8988T (cell line): ENCODE measurements around the gene FGFR3.

Source experiments
- DNase-seq: peaks from one replicate; pipeline ENCODE4 v3.0.0; 2011

The FGFR3 gene

DNA sequence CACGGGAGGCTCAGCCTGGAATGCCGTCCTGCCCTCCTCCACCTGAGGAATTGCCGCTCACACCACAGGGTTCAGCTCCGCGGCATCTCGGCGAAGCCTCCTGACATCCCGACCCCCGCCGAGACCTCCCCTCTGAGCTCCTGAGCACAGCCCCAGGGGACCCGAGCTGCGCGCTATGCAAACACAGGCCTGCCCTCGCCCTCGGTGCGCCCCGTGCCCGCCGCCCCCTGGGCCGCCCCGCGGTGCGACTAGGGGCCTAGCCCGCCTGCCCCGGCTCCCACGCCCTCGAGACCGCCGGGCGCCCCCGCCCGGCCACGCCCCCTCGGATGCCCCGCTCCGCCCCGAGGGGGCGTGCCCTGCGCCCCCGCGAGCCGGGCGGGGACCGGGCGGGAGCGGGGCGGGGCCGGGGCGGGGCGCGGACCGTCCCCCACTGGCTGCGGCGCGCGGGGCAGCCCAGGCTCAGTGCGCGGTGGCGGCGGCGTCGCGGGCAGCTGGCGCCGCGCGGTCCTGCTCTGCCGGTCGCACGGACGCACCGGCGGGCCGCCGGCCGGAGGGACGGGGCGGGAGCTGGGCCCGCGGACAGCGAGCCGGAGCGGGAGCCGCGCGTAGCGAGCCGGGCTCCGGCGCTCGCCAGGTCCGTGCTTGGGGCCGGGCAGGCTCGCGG lies at the start of gene FGFR3:
FGFR3 (plus strand) TSS at position 462 of the 664 bp plus-strand sequence. CDS start 642 bp downstream, outside the sequence.
- DNase-seq = peak; percentile 98

DNA sequence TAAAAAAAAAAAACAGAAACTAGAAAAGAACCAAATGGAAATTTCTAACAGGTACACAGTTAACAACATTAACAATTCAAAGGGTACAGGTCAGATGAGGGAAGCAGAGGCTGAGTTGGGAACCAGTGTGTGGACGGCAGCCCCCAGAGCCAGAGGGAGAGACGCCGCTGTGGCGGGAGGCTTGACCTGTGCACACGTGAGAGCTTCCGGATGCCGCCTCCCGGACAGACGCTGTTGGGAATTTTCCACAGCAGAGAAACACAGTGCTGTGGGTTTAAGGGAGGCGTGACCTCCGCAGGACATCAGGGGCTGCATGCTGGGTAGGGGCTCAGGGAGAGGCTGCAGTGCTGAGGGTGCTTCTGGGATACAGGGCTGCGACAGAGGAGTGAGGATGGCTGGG lies 49.5 kb upstream of the FGFR3 start:
- DNase-seq = no peak

DNA sequence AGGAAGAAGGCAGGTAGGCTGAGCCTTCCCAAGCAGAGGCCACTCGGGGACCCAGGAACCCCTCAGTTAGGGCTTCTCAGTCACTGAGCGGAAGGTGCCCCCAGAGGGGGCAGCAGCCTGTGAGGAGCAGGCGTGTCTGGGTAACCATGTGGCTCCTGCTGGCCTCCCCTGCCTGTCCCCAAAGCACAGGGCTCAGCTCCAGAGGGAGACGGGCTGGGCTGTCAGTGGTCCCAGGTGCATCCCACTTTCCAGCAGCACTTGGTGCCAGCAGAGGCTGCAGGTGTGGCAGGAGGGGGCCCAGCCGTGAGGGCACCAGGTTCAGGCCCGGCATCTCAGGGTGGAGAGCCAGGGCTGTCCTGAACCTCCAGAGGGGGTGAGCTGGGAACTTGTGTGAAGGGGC lies 49.1 kb upstream of the FGFR3 start:
- DNase-seq = no peak

DNA sequence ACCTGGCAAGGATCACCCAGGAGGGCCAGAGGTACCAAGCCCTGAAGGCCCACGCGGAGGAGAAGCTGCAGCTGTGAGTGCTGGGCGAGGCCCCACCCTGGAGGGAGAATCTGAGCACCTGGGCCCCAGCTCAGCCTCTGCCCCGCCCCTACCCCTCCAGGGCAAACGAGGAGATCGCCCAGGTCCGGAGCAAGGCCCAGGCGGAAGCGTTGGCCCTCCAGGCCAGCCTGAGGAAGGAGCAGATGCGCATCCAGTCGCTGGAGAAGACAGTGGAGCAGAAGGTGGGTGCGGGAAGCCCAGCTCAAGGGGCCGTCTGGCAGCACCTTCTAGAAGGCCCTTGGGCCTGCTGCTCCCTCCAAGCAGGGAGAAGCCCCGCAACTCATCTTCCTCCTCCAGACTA lies 48.5 kb upstream of the FGFR3 start:
- no peak for DNase-seq

GRCh38 chr4:1745165-1745564 lies 47.9 kb upstream of the FGFR3 start:
- DNase-seq = no peak

- DNase-seq = no peak
Observed at GRCh38 chr4:1745697-1746096, 47.4 kb upstream of the FGFR3 start.

- peak; percentile 96 for DNase-seq
Observed at GRCh38 chr4:1746265-1746691, 46.8 kb upstream of the FGFR3 start.

- DNase-seq = no peak
Observed at GRCh38 chr4:1746919-1747602, 46.0 kb upstream of the FGFR3 start.

GRCh38 chr4:1747603-1747967 lies 45.5 kb upstream of the FGFR3 start:
- DNase-seq = no peak

- DNase-seq = peak; percentile 99
Observed at GRCh38 chr4:1748465-1748995, 44.6 kb upstream of the FGFR3 start.

GRCh38 chr4:1749370-1749769 lies 43.7 kb upstream of the FGFR3 start:
- DNase-seq = no peak

DNA sequence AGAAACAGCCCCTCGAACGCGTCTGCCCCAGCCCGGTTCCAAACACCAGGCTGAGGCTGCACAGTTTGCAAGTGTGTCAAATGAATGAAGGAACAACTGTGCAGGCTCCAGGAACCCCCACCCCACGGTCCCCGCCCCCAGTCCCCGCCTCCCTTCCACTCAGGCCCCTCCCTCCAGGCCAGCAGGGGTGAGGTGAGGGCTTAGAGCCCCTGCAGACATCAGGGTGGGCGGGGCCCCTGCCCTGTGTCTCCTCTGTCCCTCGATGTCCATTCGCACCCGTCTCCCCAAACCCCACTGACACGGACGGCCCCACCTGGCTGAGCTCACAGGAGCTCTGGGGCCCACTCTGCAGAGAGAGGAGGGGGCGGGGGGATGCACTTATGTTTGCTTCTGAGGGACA lies 43.3 kb upstream of the FGFR3 start:
- DNase-seq = no peak

- DNase-seq = no peak
Observed at GRCh38 chr4:1750381-1751154, 42.5 kb upstream of the FGFR3 start.

DNA sequence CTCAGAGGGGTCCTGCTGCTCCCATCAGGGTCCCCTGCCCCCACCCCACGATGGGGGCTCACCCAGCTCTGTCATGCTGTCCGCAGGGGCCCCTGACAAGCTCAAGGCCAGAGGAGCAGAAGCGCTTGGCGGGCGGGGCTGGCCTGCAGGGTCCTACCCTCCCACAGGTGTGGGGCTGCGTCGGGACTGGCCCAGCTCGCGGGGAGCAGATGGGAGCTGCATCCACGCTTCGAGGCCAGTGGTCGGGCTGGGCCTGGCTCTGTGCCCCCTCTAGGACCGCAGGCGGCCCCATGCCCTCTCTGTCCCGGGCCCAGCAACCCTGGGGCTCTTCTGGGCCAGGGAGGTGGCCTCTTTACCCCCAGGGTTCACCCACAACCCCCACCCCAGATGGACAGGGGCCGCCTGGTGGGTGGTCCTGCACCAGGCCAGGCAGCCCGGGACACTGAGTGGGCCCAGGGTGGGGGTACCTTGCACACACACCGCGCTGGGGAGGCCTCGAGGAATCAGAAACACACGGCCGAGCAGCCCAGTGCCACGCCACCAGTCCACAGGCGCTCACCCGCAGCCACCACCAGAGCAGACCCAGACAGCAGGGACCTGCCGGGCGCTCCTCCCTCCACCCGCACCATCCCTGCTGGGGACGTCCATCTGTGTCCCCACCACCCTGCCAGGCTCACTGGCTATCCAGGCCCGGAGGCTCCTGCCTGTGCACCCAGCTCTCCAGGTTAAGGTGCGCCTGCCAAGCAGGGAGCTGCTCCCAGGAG lies 41.8 kb upstream of the FGFR3 start:
- DNase-seq = no peak

- no peak for DNase-seq
Observed at GRCh38 chr4:1751919-1752283, 41.2 kb upstream of the FGFR3 start.

DNA sequence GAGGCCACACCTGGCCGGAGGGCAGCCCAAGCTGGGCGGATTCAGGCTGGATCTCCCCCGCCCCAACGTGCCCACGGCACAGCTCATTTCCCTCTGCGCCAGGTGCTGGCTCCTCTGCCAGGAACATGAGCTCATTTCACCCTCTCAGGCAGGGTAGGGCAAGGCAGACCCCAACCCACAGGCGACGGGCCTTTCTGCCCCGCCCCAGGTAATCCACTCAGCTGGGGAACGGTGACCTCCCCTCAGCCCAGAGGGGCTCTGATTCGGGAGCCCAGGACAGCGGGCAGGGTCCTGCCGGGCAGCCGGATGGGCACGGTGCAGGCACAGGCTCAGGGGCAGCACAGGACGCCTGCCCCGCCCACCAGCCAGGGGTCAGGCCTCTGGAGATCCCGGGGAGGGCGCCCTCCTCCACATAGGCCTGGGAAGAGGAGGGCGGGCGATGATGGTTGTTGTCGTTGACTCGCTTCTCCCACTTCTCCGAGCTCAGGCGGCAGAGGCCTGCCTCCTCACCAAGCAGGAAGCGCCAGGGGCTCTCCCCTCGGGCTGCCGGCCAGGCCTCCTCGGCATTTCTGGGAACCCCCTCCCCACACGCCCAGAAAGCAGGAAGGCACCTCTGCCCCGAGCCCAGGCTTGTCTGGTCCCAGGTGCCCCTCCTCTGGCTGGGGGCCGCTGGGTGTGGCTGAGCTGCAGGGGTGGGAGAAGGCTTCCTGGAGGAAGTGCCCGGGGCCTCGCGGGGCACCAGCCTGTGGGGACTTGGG lies 40.6 kb upstream of the FGFR3 start:
- peak; percentile 70 for DNase-seq

DNA sequence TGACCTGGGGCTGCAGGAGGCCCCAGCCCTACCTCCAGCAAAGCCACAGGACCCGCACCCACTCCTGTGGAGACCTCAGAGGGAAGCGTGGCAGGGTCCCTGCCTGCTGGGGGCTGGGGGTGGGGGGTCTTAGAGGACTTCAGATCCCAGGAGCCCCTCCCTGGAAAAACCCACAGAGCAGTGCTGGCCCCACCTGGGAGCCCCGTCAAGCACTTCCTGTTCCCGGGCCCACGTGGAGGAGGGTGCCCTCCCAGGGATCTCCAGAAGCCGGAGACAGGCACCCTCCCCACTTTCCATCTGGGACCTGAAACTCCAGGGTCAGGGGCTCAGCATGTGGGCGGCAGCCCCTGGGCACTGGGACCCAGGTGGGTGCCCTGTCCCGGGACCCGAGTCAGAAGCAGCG lies 39.8 kb upstream of the FGFR3 start:
- DNase-seq = no peak

DNA sequence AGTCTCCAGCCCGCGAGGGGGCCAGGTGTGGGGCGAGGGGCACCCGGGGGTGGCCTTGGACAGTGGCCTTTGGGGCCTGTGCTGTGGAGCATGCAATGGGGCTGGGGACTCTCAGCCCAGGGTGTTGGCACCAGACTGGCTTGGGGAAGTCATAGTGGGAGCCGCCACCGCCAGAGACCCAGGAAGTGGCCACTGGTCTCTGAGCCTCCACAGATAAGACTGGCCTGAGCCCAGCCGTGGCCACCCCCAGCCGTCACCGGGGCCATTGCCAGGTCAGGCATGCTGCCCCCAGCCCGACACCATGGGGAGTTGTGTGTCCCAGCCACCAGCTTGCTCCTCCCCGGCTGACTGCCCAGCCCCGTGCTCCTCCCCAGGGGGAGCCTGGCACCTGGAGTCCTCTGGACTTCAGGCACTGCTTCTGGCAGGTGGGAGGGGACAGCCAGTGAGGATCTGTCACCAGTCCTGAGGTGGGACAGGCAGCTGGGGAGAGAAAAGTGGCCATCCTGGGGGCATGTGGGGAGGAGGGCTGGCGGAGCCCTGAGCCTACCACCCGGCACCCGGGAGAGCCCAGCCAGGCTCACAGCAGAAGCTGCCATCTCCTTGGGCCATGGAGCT lies 39.3 kb upstream of the FGFR3 start:
- DNase-seq = no peak

- DNase-seq = no peak
Observed at GRCh38 chr4:1754336-1754735, 38.8 kb upstream of the FGFR3 start.

GRCh38 chr4:1755297-1755696 lies 37.8 kb upstream of the FGFR3 start:
- no peak for DNase-seq

DNA sequence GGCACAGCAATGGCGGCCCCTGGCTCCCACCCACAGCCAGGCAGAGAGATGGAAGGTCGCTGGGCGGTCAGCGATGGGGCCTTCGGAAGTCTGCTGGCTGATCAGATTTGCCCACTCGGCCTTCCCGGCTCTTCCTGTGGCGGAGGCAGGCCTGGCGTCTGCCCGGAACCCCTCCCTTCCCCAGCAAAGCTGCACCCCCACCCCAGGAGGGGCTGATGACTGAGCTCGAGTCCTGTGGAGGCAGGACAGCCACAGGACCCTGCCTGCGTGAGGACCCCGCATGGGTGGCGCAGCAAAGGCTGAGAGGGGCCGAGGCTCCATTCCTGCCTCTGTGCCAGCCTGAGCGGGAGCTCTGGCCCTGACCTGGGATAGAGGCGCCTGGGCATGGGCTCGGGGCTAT lies 37.0 kb upstream of the FGFR3 start:
- no peak for DNase-seq
